GM12878 (cell line): ENCODE results near the gene GPR4. TPM values are rescaled to one million over a fixed set of nuclear protein-coding genes. Genes with fewer than 3 reads are reported as not detected.

Experiments used
- ATAC-seq: fragments of 200-7000 bp; cut with Tn5 transposase; 3 replicates; pipeline ENCODE4 v1.9.1; 2020; ENCODE audit warnings: mild to moderate bottlenecking, moderate library complexity
- BruUV-seq: library from RNA; stranded (reverse); fragments of 400-500 nt; replicated peaks from 2 replicates; lab custom pipeline; 2021; lab: Mats Ljungman, UMichigan
- CTCF ChIA-PET: fragments of 300-600 bp; sonication (Branson Sonifier 250); formaldehyde crosslinking; extraction: SDS; loops from one replicate; lab custom pipeline; 2021; ENCODE audit warnings: inconsistent platforms; lab: Yijun Ruan, JAX
- POLR2A ChIA-PET: fragments of 350-600 bp; formaldehyde crosslinking; extraction: SDS; loops from one replicate; lab custom pipeline; 2021; ENCODE audit warnings: inconsistent platforms; lab: Charles Lee
- RAD21 ChIA-PET: fragments of 300-600 bp; sonication (Branson Sonifier 250); formaldehyde crosslinking; loops from one replicate; lab custom pipeline; 2023; ENCODE audit warnings: antibody characterized with exemption; ENCODE audit not compliant: unreplicated experiment; lab: Charles Lee
- SMC1A ChIA-PET: fragments of 300-600 bp; sonication (Branson Sonifier 250); formaldehyde crosslinking; loops from one replicate; lab custom pipeline; 2023; ENCODE audit not compliant: unreplicated experiment, uncharacterized antibody; lab: Charles Lee
- DNase-seq: peaks from one replicate; pipeline ENCODE4 v3.0.0-alpha.2; 2011; ENCODE audit warnings: low read depth, low spot score
- FAIRE-seq: peaks from 3 replicates; lab custom pipeline; 2011; peaks lifted over from hg19 to GRCh38; lab: Jason Lieb, UNC
- H2AFZ ChIP-seq: 2 replicates; pipeline ENCODE4 v1.6.0; 2011; ENCODE audit warnings: low read depth, low read length, control low read depth; ENCODE audit not compliant: control insufficient read depth
- H3K27ac ChIP-seq: 2 replicates; pipeline ENCODE4 v1.5.1; 2011; ENCODE audit warnings: control low read depth; ENCODE audit not compliant: control insufficient read depth, insufficient read depth
- H3K27me3 ChIP-seq, 2 experiments: replicated peaks in 1 of 2; 2 replicates each; pipeline versions ENCODE4 v1.6.0 to v1.6.1; 2011; ENCODE audit warnings: low read length in 1 of 2; ENCODE audit not compliant: control insufficient read depth in 2 of 2, insufficient read depth in 2 of 2
- H3K36me3 ChIP-seq, 2 experiments: 2 replicates each; pipeline ENCODE4 v1.5.1; 2011; ENCODE audit warnings: low read length in 1 of 2; ENCODE audit not compliant: control insufficient read depth in 2 of 2, insufficient read depth in 2 of 2
- H3K4me1 ChIP-seq: 2 replicates; pipeline ENCODE4 v1.6.1; 2011; ENCODE audit warnings: mild to moderate bottlenecking, low read length, moderate library complexity, mixed read lengths; ENCODE audit not compliant: control insufficient read depth, insufficient read depth
- H3K4me2 ChIP-seq: 2 replicates; pipeline ENCODE4 v1.6.0; 2011; ENCODE audit warnings: control low read depth; ENCODE audit not compliant: control insufficient read depth, insufficient read depth
- H3K4me3 ChIP-seq: fragments of 200-600 bp; sonication (generic); 2 replicates; pipeline ENCODE4 v1.5.1; 2016
- H3K79me2 ChIP-seq: 2 replicates; pipeline ENCODE4 v1.6.0; 2011; ENCODE audit warnings: low read length; ENCODE audit not compliant: control insufficient read depth, insufficient read depth
- H3K9ac ChIP-seq: 2 replicates; pipeline ENCODE4 v1.8.0; 2011; ENCODE audit warnings: low read length, control low read depth, mixed read lengths; ENCODE audit not compliant: control insufficient read depth, insufficient read depth
- H3K9me3 ChIP-seq: replicated peaks from 3 replicates; pipeline ENCODE4 v1.5.1; 2011; ENCODE audit warnings: mild to moderate bottlenecking, low read length; ENCODE audit not compliant: control insufficient read depth, insufficient read depth
- H4K20me1 ChIP-seq: 2 replicates; pipeline ENCODE4 v1.6.0; 2011; ENCODE audit not compliant: control insufficient read depth, insufficient read depth
- CBX3 ChIP-seq: fragments of 200-600 bp; sonication (generic); IDR thresholded peaks from 2 replicates; pipeline ENCODE4 v1.6.1; 2016; ENCODE audit warnings: low read depth, borderline replicate concordance
- EED ChIP-seq: sonication (generic); IDR thresholded peaks from 2 replicates; pipeline ENCODE4 v1.6.1; 2016; ENCODE audit warnings: antibody characterized with exemption, low read depth
- IKZF2 ChIP-seq, 2 experiments: fragments of 450-650 bp; IDR thresholded peaks; 2 replicates each; pipeline ENCODE4 v1.6.1; 2017; ENCODE audit warnings: mild to moderate bottlenecking in 2 of 2, moderate library complexity in 2 of 2
- MLLT1 ChIP-seq: fragments of 450-650 bp; IDR thresholded peaks from 2 replicates; pipeline ENCODE4 v1.6.1; 2016; ENCODE audit warnings: mild to moderate bottlenecking
- NBN ChIP-seq: fragments of 450-650 bp; IDR thresholded peaks from 2 replicates; pipeline ENCODE4 v1.6.1; 2016
- PAX8 ChIP-seq: fragments of 450-650 bp; IDR thresholded peaks from 2 replicates; pipeline ENCODE4 v1.6.1; 2017; ENCODE audit warnings: mild to moderate bottlenecking, moderate library complexity
- SMAD5 ChIP-seq: IDR thresholded peaks from 2 replicates; pipeline ENCODE4 v1.6.1; 2016; ENCODE audit warnings: antibody characterized with exemption, low read depth
- SPI1 ChIP-seq: IDR thresholded peaks from 2 replicates; pipeline ENCODE4 v1.6.1; 2011; ENCODE audit warnings: low read depth, mild to moderate bottlenecking, low read length, moderate library complexity, borderline replicate concordance; ENCODE audit not compliant: insufficient read depth
- ZNF24 ChIP-seq: fragments of 450-650 bp; IDR thresholded peaks from 2 replicates; pipeline ENCODE4 v1.6.1; 2017; ENCODE audit warnings: antibody characterized with exemption, mild to moderate bottlenecking
- WGBS: methylation state at CpG from one replicate; pipeline ENCODE4 v1.1.6; 2016; ENCODE audit warnings: low lambda C conversion rate; ENCODE audit not compliant: insufficient replicate concordance, insufficient coverage; ENCODE audit errors: missing lambda C conversion rate; 5-methylcytosine and 5-hydroxymethylcytosine counted together
- in situ Hi-C: fragments of 300-500 bp; cut with MboI; formaldehyde crosslinking; loops from 9 replicates; pipeline ENCODE4 v1.14.3; 2018; ENCODE audit warnings: mixed read lengths
- intact Hi-C: fragments of 100-400 bp; cut with micrococcal nuclease; formaldehyde crosslinking; loops from one replicate; pipeline ENCODE4 v1.14.2; 2022; ENCODE audit not compliant: unreplicated experiment
- polyA plus RNA-seq, 11 experiments: library from polyadenylated mRNA; depleted of rRNA in 4 of 11; unstranded in 6 of 11; stranded (reverse) in 5 of 11; fragments of >200 nt; fragmentation: Nextera tagmentation in 4 of 11; fragmentation: Illumina TruSeq in 1 of 11; extraction: Ambion mirVana in 4 of 11; extraction: Trizol in 1 of 11; gene quantifications; 1 replicate in 1 of 11; 2 replicates in 10 of 11; pipeline versions ENCODE4 v1.2.1 to v1.2.3, GENCODE V29; 2011 to 2016; ENCODE audit warnings: inconsistent platforms in 2 of 11, missing spikeins in 2 of 11, low read depth in 1 of 11
- total RNA-seq, 4 experiments: library from RNA; depleted of rRNA in 3 of 4; stranded (reverse); fragments of >200 nt in 3 of 4; fragmentation: Illumina TruSeq in 1 of 4; extraction: Trizol in 1 of 4; gene quantifications; 2 replicates each; pipeline versions ENCODE4 v1.2.1 to v1.2.3, GENCODE V29; 2013 to 2021
- TF ChIP-seq, protein P1 (sequence below): IDR thresholded peaks from 2 replicates; pipeline ENCODE4 v1.6.1; 2012; ENCODE audit warnings: mild to moderate bottlenecking, low read depth, low read length
- TF ChIP-seq, protein P2 (sequence below): fragments of 450-650 bp; IDR thresholded peaks from 2 replicates; pipeline ENCODE4 v1.6.1; 2017; ENCODE audit warnings: low read depth, mild to moderate bottlenecking, moderate library complexity

GPR4 gene
- total and polyA plus RNA-seq, 10 of the 15 experiments (the other 5 are each of a cell fraction or from before 2014, with no cell fraction given): not detected

- ChIA-PET POLR2A (interaction anchor here (0.6 to 1.3 kb wide), 13 partner anchors 9 to 177 kb away, joined by 3 to 9 read pairs (median 4); partner anchors contain the start of genes GIPR, OPA3 and SIX5), RAD21 (interaction anchor here (0.8 to 2.2 kb wide), 16 partner anchors 22 to 207 kb away, joined by 3 to 14 read pairs (median 5); partner anchors contain the start of genes GIPR, QPCTL, SIX5 and SNRPD2), CTCF (interaction anchor here (0.6 to 1.7 kb wide), 13 partner anchors 16 to 207 kb away, joined by 3 to 15 read pairs (median 5); partner anchors contain the start of genes FBXO46, QPCTL and SNRPD2), SMC1A (interaction anchor here (1.1 to 3.1 kb wide), 11 partner anchors 17 to 207 kb away, joined by 3 to 11 read pairs (median 3); partner anchors contain the start of gene QPCTL)
- no peaks in the 10 kb centered on the region for H3K9me3 ChIP-seq
- no peak overlapping the region for H3K27ac ChIP-seq
- H3K9ac ChIP-seq: peak overlapping the region; percentile 24; the same call in 1 of the 2 replicates
- intact Hi-C loops (loop anchor here (10.0 kb wide), 1 partner anchor 242 kb away; the partner anchor contains the start of genes POLR1G and PPP1R13L), in situ Hi-C loops (loop anchor here (10.0 kb wide), 1 partner anchor 122 kb away; no protein-coding TSS in a partner anchor)
- no peak for ATAC-seq
- no peak for TF ChIP-seq CBX3
- TF ChIP-seq IKZF2 (IDR thresholded peaks at IDR 0.05): peak in 1 of 2 experiments; percentile 15; a peak in 2 of 4 replicates
- TF ChIP-seq EED: peak; percentile 39; the same call in 1 of the 2 replicates
- no peak for TF ChIP-seq PAX8
- TF ChIP-seq, protein P1, sequence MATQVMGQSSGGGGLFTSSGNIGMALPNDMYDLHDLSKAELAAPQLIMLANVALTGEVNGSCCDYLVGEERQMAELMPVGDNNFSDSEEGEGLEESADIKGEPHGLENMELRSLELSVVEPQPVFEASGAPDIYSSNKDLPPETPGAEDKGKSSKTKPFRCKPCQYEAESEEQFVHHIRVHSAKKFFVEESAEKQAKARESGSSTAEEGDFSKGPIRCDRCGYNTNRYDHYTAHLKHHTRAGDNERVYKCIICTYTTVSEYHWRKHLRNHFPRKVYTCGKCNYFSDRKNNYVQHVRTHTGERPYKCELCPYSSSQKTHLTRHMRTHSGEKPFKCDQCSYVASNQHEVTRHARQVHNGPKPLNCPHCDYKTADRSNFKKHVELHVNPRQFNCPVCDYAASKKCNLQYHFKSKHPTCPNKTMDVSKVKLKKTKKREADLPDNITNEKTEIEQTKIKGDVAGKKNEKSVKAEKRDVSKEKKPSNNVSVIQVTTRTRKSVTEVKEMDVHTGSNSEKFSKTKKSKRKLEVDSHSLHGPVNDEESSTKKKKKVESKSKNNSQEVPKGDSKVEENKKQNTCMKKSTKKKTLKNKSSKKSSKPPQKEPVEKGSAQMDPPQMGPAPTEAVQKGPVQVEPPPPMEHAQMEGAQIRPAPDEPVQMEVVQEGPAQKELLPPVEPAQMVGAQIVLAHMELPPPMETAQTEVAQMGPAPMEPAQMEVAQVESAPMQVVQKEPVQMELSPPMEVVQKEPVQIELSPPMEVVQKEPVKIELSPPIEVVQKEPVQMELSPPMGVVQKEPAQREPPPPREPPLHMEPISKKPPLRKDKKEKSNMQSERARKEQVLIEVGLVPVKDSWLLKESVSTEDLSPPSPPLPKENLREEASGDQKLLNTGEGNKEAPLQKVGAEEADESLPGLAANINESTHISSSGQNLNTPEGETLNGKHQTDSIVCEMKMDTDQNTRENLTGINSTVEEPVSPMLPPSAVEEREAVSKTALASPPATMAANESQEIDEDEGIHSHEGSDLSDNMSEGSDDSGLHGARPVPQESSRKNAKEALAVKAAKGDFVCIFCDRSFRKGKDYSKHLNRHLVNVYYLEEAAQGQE: peak; percentile 67
- no peak for TF ChIP-seq SMAD5
- TF ChIP-seq, protein P2, sequence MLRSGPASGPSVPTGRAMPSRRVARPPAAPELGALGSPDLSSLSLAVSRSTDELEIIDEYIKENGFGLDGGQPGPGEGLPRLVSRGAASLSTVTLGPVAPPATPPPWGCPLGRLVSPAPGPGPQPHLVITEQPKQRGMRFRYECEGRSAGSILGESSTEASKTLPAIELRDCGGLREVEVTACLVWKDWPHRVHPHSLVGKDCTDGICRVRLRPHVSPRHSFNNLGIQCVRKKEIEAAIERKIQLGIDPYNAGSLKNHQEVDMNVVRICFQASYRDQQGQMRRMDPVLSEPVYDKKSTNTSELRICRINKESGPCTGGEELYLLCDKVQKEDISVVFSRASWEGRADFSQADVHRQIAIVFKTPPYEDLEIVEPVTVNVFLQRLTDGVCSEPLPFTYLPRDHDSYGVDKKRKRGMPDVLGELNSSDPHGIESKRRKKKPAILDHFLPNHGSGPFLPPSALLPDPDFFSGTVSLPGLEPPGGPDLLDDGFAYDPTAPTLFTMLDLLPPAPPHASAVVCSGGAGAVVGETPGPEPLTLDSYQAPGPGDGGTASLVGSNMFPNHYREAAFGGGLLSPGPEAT: 0 out of 2 replicates have a peak, but pooled peaks have one; percentile 13
- peak; percentile 79; the same call in 1 of the 2 replicates for TF ChIP-seq SPI1
- 0 out of 2 replicates have a peak, but pooled peaks have one; percentile 10 for TF ChIP-seq NBN
- peak; percentile 95 for TF ChIP-seq ZNF24
- TF ChIP-seq MLLT1: peak; percentile 3
- H2AFZ ChIP-seq: peak overlapping the region; percentile 93
- peak overlapping the region; percentile 63; the same call in 1 of the 2 replicates for H3K4me3 ChIP-seq
- no peaks in the 10 kb centered on the region for H3K36me3 ChIP-seq
- no TSS peak for BruUV-seq
- H3K79me2 ChIP-seq: no peaks in the 10 kb centered on the region
- H4K20me1 ChIP-seq: no peaks in the 10 kb centered on the region
- peaks cover 14% of the 10 kb centered on the region for H3K4me1 ChIP-seq
- WGBS: 7% methylated on average over 9 of the region's 9 CpGs
- no peak for DNase-seq
- H3K4me2 ChIP-seq: peak overlapping the region; percentile 23
- H3K27me3 ChIP-seq: no peaks in the 10 kb centered on the region
- FAIRE-seq: peak; percentile 41
Measured at GRCh38 chr19:45646345-45646698, 44.3 kb upstream of the GPR4 start.
